ENCODE measurements around the gene REPIN1. TPM values are rescaled to one million over a fixed set of nuclear protein-coding genes. Genes with fewer than 3 reads are reported as not detected.
A peak's percentile ranks its signal among the peaks of the same experiment; 100 is the strongest.

The REPIN1 gene
- total and polyA plus RNA-seq, 12 donors, result 47.5 to 294 (median 182) TPM

DNA sequence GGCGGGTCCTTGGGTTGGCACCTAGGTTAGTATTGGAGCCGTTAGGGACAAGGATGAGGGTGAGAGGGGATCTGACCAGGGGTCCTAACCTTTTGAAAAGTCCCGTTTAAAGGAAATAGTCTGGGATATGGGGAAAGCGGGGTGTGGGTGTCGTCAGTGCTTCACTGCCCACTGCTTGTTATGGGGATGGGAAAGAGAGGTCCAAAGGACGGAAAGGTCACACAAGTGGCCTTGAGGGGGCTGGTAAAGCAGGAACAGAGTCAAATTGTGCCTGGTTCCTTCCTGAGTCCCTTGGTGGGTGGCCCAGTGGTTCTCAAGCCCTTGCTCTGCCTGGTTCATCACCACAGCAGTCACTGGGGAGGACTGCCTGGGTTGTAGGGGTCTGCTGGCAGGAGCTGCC lies 7.9 kb downstream of the REPIN1 start:
- peak overlapping the region in 2 of 5 donors; percentile 13 for H3K27ac ChIP-seq
- WGBS, 4 donors, result 61 to 67% (median 65%) methylated on average over 6 of the region's 6 CpGs
- no peaks in the 10 kb centered on the region for H3K27me3 ChIP-seq
- peaks cover 4 to 38% of the 10 kb centered on the region in 2 donors for H3K4me1 ChIP-seq (replicated peaks in 1 of 2)
- intact Hi-C loops (cut with DNase I), result no loop called here
- peaks cover 0 to 31% of the 10 kb centered on the region in 2 donors for H3K36me3 ChIP-seq (replicated peaks in 1 of 2)
- DNase-seq, result no peak
- no peak for TF ChIP-seq POLR2A (IDR thresholded peaks at IDR 0.05)
- TF ChIP-seq, protein P1, sequence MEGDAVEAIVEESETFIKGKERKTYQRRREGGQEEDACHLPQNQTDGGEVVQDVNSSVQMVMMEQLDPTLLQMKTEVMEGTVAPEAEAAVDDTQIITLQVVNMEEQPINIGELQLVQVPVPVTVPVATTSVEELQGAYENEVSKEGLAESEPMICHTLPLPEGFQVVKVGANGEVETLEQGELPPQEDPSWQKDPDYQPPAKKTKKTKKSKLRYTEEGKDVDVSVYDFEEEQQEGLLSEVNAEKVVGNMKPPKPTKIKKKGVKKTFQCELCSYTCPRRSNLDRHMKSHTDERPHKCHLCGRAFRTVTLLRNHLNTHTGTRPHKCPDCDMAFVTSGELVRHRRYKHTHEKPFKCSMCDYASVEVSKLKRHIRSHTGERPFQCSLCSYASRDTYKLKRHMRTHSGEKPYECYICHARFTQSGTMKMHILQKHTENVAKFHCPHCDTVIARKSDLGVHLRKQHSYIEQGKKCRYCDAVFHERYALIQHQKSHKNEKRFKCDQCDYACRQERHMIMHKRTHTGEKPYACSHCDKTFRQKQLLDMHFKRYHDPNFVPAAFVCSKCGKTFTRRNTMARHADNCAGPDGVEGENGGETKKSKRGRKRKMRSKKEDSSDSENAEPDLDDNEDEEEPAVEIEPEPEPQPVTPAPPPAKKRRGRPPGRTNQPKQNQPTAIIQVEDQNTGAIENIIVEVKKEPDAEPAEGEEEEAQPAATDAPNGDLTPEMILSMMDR (IDR thresholded peaks at IDR 0.05), result no peak
- H3K4me3 ChIP-seq, result no peak overlapping the region
- no peaks in the 10 kb centered on the region for H3K9me3 ChIP-seq (replicated peaks in 1 of 3)

DNA sequence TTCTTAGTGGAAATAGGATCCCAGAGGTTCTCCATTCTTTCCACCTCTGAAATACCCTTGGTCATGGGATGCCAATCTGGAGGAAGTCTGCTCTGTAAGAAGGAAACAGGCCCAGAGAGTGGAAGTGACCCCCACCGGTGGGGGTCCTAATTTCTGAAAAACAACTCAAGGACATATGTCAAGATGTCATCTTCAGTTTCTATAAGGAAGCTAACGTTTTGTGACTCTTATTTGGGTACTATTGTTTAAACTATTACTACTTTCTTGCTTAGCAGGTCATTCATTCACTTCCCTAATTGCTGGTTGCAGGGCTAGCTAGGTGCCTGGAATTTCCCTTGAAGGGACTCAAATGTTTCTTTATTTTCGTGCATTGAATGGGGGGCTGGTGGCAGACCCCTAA lies 8.6 kb downstream of the REPIN1 start:
- peaks cover 0 to 25% of the 10 kb centered on the region in 2 donors for H3K36me3 ChIP-seq (replicated peaks in 1 of 2)
- peak in 1 of 7 donors; percentile 48 for DNase-seq
- WGBS, 4 donors, result 35 to 45% (median 36%) methylated on average over 3 of the region's 3 CpGs

DNA sequence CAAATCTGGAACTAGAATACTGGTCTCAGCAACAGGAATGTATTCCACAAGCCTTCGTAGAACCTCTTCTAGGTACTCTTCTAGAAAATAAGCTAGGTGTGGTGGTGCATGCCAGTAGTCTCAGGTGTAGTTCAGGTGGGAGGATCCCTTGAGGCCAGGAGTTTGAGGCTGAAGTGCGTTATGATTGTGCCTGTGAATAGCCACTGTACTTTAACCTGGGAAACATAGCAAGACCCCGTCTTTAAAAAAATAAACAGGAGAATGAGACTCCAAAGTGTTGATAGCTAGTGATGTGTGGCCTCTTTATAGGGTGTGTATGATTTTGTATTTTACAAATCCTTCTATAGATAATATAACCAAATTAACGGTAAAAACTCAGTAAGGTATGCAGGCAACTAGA lies 9.0 kb downstream of the REPIN1 start:
- TF ChIP-seq POLR2A (IDR thresholded peaks at IDR 0.05), result no peak
- TF ChIP-seq, protein P1 (IDR thresholded peaks at IDR 0.05), result no peak
- intact Hi-C loops (cut with DNase I), result no loop called here
- peaks cover 4 to 43% of the 10 kb centered on the region in 2 donors for H3K4me1 ChIP-seq (replicated peaks in 1 of 2)

More for the DNA sequence above, 8.6 kb downstream of the REPIN1 start:
- TF ChIP-seq, protein P1 (IDR thresholded peaks at IDR 0.05), result no peak
- TF ChIP-seq POLR2A (IDR thresholded peaks at IDR 0.05), result no peak
- H3K9me3 ChIP-seq (replicated peaks in 1 of 3), result no peaks in the 10 kb centered on the region
- no peak overlapping the region for H3K4me3 ChIP-seq
- intact Hi-C loops (cut with DNase I), result no loop called here
- H3K4me1 ChIP-seq (replicated peaks in 1 of 2), result peaks cover 4 to 38% of the 10 kb centered on the region in 2 donors
- peak overlapping the region in 2 of 5 donors; percentile 13 to 91 for H3K27ac ChIP-seq
- no peaks in the 10 kb centered on the region for H3K27me3 ChIP-seq

DNA sequence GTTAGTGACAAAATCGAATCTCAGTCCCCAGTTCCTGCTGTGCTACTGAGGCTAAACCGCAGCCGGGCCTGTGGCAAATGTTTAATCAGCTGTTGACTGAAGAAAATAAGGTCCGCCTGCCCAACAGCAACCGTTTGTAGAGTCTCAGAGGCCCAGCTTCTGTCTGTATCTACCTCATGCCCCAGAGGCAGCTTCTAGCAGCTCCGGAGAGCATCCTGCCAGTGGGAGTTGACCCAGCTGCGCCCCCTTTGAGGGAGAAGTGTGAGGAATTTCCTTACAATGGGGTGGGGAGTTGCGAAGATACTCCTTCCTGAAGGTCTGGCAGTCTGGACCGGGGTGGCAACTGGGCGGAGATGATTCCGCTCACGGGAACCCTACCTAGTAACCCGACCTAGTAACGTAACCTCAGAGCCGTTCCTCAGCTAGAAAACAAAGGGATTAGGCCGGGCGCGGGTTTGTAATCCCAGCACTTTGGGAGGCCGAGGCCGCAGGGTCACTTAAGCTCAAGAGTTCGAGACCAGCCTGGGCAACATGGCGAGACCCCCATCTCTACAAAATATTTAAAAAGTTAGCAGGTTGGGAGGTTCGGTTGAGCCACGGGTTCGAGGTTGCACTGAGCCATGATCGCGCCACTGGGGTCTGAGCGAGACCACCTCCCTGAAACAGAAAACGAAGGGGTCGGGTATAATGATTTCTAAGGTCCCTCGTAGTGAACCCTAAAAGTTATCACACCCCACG lies 9.7 kb downstream of the REPIN1 start:
- Histone ChIP-seq H3K27me3 (no peaks in the 10 kb centered on the region), H3K27ac (peak overlapping the region; percentile 71 to 94 (median 88)), H3K4me1 (replicated peaks in 1 of 2) (peaks cover 4 to 49% of the 10 kb centered on the region in 2 donors), H3K9me3 (replicated peaks in 1 of 3) (no peaks in the 10 kb centered on the region), H3K4me3 (peak overlapping the region in 3 of 4 donors; percentile 82 to 97 (median 92)), H3K36me3 (replicated peaks in 1 of 2) (peaks cover 0 to 14% of the 10 kb centered on the region in 2 donors)
- TF ChIP-seq, protein P1 (IDR thresholded peaks at IDR 0.05), result no peak
- no peak for TF ChIP-seq POLR2A (IDR thresholded peaks at IDR 0.05)
- intact Hi-C loops (cut with DNase I), result no loop called here
- peak in 6 of 7 donors; percentile 49 to 85 (median 58) for DNase-seq
- 13 to 24% (median 16%) methylated on average over 28 to 32 of the region's 32 CpGs for WGBS, 4 donors

More for the DNA sequence above, 9.0 kb downstream of the REPIN1 start:
- no peak overlapping the region for H3K4me3 ChIP-seq
- peaks cover 0 to 20% of the 10 kb centered on the region in 2 donors for H3K36me3 ChIP-seq (replicated peaks in 1 of 2)
- peak in 1 of 7 donors; percentile 41 for DNase-seq
- no peaks in the 10 kb centered on the region for H3K9me3 ChIP-seq (replicated peaks in 1 of 3)
- 66 to 78% (median 72%) methylated on average over 4 of the region's 4 CpGs for WGBS, 4 donors
- H3K27me3 ChIP-seq, result no peaks in the 10 kb centered on the region
- H3K27ac ChIP-seq, result peak overlapping the region in 3 of 5 donors; percentile 71 to 94 (median 91)

All from adrenal gland (tissue), 12 donors.